ENCODE data around the gene DTX4.
A peak's percentile ranks its signal among the peaks of the same experiment; 100 is the strongest.

The DTX4 gene

DNA sequence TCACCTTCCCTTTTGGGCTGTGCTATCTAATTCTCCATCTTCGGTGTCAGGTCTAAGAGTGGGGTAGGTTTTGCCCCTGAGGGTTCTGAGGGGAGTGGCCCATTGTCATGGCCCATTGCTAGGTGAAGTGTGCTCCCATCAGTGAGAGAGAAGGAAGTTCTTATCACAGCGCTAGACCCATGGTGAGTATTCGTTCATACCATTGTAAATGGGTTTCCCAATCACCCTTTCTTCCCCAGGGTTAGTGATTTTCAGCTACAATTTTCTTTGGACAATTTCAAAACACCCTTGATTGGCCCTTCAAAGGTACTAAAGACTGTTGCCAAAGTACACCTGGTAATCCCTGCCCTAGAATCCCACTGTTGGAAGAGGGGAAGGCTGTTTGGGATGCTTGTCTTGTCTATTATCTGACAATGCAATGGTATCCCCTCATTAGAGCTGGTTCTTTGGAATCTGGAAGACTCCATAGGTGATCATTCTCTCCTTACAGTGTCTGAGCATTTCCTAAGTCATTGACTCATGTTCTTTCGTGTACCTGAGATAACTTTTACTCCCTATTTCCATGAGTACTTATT lies 20.6 kb downstream of the DTX4 start:
- DNase-seq = no peak

DNA sequence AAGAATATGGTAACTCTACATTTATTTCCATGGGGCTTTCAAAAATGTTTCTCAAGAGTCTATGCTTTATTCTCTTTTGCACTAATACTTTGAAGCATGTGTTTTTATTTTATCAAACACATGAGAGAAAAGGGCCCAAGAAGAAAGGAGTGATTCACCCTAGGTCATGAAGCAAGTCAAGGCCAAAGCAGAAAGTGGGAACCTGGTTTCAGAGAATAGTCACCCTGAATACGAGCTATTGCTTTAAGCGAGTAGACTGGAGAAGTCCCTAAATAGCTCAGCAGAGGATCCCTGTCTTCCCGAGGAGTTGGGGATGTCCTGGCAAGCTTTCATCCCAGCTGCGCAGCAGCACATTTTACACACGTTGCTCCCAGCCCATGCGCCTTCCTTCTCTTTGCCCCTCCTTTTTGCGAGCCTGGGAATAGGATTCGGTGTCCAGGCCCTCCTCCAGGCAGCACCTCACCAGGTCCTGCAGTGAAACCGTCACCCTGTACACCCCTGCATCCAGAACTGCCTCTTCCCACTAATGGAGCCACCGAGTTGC lies 21.7 kb downstream of the DTX4 start:
- no peak for DNase-seq

DNA sequence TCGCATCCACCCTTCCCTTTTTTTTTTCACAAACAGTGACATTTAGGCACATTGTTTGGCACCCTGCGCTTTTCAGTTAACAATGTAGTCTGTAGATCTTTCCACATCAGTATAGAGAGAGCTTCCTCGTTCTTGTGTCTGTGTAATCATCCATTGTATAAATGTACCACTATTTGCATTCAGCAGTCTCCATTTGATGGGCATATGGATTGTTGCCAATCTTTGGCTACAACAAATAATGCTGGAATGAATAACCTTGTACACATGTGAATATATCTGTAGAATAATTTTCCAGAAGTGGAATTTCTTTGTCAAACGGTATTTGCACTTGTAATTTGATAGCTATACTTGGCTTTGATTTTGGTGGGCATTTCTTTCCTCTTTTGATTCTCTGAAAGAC lies 23.7 kb downstream of the DTX4 start:
- DNase-seq = no peak

DNA sequence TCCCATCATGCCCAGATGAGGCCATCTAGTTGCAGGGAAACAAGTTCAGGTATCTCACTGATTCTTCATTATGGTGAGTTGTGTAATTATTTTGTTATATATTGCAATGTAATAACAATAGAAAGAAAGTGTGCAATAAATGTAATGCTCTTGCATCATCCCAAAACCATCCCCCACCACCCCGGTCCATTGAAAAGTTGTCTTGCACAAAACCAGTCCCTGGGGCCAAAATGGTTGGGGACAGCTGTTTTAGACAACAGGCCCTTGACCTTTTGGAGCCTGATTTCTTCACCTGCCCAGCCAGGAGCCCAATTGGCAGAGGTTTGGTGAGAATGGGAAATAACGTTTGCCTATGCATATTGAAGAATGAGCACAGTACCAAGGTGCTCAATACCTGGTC lies 24.8 kb downstream of the DTX4 start:
- no peak for DNase-seq

DNA sequence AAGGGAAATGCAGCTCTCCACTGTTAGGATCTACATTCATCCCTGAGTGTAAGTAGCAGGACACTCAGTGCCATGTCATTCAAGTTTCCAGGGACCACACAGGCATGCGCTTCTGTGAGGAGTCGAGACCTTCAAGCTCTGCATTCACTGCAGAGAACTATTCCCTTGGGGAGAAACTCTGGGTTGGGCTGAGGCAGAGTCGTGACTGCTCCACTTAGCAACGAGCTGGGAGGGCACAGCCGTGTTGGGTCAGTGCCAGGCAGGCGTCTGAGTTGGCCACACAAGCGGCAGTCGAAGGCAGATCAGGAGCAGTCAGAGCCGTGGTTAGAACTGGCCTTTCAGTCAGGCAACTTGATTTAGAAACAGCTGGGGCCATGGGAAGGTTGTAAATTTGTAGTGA lies 26.1 kb downstream of the DTX4 start:
- peak; percentile 88 for DNase-seq

DNA sequence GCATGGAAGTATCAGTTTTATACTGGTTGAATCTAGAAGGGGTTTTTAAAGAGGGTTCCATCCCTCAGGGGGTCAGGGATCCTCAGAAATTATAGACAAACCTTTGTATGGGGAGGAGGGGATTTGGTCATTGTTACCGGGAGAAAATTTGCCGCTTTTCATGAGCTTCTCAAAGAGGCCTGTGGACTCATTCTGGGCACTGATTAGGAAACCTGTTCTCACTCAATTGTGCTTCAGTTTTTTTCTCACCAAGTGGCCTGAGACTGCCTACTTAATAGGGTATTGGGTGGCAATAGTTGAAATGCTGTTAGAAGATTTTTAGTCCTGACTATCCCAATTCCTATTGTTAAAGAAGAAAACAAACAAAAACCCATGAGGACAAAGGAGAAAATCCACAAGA lies 26.8 kb downstream of the DTX4 start:
- DNase-seq = no peak

DNA sequence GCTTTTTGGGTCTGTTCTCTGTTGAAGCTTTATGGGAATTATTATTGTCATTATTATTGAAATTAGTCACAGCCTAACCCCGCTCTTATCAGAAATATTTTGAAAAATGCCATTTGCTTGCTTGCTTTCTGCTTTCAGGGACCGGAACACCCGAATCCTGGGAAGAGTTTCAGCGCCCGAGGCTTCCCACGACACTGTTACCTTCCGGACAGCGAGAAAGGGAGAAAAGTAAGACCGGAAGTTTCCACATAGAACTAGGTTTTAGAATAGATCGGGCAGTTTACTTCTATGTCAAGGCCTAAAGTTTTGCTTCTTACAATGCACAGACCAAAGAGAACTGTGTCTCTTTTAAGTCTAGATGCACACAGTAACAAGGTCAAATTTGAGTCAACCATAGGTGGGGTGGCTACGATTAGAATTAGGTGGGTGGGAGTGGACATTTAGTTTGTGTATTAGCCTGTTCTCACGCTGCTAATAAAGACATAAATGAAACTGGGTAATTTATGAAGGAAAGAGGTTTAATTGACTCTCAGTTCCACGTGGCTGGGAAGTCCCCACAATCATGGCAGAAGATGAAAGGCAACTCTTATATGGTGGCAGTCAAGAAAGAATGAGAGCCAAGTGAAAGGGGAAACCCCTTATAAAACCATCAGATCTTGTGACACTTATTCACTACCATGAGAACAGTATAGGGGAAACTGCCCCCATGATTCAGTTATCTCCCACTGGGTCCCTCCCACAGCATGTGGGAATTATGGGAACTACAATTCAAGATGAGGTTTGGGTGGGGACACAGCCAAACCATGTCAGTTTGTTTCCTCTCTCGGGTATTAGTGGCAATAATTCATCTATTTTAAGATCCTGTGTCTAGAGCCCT lies 27.9 kb downstream of the DTX4 start:
- no peak for DNase-seq

DNA sequence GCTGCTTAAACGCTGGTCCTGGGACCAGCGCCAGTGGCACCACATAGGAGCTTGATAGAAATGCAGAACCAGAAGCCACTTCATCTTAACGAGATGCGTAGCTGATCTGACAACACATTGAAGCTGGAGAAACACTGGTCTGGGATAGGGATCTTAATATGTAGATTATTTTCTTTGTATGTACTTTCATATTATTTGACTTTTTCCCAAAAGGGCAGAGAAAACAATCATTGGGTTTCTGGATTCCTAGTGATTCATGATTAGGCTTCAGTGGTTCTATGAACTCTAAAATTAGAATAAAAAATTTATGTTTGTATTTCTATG lies 28.5 kb downstream of the DTX4 start:
- no peak for DNase-seq

DNA sequence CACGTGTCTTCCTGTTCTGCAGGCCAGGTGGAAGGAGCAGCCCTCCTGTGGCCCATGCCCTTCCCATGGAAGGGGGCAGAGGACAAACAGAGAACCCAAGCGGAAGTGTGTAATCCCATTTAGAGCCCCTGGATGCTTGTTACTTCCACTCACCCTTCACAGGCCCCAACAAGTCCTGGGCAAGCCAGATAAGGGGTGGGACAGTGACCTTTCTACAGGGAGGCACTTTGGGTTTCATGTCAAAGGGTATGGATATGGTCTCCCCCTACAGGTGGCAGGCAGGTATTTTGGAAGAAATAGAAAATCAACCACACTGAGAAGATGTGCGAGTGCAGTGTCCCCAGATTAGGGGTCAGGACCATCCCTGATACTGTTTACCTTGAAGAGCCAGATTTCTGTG lies 29.4 kb downstream of the DTX4 start:
- DNase-seq = no peak

DNA sequence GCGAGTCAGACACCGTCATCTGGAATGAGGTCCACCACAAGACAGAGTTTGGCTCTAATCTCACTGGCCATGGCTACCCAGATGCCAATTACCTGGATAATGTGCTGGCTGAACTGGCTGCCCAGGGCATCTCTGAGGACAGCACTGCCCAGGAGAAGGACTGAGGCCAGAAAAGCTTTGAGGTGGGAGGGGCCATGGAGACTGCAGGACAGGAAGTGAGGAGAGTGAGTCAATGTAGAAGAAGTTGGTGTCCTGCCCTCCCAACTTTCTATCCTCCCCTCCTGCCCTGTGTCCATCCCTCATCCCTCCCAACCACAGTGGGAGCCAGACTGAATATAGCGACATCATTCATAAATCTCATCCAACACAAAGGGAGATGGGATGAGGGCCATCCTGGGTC lies 32.8 kb downstream of the DTX4 start:
- no peak for DNase-seq

DNA sequence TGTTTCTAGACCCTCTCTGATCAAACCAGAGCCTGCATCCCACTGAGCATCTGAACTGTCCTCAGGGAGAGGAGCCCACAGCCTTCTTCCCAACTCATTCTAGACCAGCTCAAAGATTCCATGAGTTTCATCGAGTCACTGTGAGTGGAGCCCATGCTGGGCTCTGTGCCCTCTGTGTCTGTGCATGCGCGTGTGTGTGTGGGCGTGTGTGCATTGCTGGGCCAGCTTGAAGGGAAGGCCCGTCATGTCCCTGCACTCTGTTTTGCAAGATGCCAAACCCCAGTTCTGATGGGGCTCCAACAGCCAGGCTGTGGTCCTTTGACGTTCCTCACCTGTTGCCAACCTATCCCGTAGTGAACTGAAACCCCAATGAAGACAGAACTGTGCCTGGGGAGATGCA lies 33.7 kb downstream of the DTX4 start:
- no peak for DNase-seq

DNA sequence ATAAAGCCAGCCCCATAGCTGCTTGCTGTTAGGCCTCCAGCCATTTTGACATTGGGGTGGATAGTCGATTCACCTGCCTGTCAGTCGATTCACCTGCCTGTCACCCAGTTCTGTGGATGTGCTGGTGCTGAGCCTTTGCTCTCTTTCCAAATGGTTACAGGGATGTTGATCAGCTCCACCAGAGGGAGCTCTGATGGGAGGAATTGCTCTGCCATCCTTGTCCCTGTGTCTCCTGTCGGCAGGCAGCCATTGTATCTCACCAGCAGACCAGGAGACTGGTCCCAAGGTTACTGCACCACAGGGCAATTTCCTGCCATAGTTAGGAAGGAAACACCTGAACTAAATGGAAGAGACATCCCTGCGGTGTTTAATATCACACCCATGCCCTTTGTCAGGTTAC lies 34.7 kb downstream of the DTX4 start:
- no peak for DNase-seq

DNA sequence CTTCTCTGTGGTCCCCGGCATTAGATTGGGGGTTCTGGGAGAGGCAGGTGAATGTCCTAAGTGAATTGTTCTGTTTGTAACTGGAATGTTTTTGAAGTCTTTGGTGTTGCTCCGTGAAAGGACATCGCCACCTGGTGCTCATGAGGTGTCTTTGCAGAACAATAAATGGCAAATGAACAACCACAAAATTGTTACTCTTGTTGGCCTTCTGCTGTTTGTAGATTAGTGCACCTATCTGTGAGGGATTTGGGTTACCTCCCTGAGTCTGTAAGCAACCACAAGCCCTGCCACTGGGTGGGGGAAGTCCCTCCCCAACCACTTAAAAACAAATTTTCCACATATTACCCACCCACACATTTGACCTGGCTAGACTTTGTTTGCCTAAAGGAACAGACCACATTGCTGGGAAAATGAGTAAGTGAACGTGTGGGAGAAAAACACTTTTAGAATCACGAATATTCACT lies 36.1 kb downstream of the DTX4 start:
- DNase-seq = no peak

DNA sequence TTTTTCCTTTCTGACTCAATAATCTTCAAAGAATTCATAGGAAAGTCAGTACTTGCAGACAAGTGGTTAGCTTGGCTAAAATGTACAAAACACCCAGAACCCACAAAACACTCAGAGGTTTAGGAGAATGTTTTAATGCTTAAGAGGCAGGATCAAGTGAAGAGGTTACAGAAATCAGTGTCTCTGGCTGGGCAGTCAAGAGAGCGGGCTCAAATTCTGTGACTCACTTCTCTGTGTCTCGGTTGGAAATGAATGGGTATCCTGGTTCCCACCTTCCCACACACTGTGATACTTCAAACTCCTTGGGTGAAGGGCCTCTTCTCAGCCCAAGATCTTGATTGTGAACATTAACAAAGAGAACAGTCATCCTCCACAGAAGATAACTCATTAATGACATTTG lies 37.0 kb downstream of the DTX4 start:
- no peak for DNase-seq

DNA sequence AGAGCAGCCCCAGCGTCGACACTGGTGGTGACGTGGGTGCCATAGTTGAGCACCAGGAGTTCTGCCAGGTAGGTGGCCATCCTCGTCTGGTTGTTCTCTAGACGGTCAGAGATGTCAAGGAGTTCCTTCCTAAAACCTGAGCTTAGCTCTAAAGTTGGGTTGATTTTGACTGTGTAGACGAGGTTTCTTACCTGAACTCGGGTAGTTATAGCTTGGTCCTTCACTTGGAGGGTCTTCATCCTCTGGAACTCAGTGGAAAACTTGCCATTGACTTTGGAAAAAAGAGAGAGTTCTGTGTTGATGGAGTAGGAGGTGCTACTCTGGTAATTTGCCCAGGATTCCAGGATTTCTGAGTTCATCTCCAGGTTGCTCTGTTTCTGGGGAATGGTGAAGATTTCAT lies 40.3 kb downstream of the DTX4 start:
- no peak for DNase-seq

DNA sequence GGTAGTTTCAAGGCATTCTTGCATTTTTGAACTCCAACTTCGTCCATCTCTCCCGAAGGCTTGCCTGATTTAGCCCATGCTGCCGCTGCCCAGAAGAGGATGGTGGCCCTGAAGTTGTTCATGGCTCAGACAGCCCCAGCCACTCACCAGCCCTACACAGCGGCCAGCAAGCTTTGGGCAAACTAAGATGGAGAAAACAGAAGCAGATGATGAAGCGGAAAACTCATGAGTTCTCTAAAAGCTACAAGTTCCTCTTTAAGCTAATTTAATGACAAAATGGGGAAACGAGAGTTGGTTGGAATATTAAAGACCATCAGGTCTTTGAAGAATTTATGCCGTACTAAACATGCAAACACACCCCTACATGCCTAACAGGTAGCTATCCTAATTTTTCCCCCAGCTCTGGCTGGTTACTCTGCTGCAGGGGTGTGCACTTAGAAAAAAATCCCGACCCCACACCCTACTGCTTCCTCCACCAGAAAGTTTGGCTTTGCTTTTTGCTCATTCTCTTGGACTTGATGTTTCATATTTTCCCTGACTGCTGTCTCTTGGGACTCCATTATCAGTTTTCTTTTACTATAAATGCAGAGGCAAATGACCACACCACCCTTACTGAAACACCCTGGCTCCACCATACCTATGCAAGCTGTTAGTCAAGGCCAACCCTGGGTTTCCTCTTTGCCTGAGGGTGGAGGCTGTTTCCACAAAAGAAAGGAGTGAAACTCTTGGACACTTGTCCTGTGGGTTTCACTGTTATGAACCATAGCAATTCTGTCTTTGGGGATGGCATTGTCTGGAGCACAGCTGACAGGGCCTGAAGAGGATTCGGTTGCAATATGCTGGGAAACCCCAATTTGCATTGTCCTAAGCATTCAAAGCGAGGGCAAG lies 41.1 kb downstream of the DTX4 start, which contains the start of gene MPEG1:
TSS of gene MPEG1 (minus strand) at position 184 of the 888 bp plus-strand sequence. CDS start at position 122, 62 bp downstream.
- no peak for DNase-seq

DNA sequence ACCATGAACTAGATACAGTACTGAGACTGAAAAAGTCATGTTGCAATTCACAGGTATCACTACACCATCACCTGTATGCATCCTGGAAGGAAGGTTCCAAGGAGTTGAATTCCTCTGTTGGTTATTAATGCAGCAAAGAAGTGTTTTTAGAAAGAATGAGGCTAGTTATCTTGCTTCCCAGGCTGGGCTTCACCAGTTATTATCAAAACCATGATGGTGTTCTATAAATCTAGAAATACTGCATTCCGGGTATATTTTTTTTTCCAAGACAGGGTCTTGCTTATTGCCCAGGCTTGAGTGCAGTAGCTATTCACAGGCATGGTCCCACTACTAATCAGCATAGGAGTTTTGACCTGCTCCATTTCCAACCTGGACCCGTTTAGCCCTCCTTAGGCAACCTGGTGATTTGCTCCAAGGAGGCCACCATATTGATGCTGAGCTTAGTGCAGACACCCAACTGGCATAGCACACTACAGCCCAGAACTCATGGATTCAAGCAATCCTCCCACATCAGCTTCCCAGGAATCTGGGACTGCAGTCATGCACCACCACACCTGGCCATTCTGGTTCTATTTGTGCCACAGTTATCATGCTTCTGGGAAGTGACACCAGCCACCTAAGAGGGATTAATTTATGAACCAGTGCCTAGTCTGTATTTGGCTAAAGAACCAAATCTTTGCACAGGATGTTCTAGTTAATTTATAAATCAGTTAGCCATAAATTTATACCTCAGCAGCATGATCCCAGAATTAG lies 42.4 kb downstream of the DTX4 start:
- DNase-seq = no peak

DNA sequence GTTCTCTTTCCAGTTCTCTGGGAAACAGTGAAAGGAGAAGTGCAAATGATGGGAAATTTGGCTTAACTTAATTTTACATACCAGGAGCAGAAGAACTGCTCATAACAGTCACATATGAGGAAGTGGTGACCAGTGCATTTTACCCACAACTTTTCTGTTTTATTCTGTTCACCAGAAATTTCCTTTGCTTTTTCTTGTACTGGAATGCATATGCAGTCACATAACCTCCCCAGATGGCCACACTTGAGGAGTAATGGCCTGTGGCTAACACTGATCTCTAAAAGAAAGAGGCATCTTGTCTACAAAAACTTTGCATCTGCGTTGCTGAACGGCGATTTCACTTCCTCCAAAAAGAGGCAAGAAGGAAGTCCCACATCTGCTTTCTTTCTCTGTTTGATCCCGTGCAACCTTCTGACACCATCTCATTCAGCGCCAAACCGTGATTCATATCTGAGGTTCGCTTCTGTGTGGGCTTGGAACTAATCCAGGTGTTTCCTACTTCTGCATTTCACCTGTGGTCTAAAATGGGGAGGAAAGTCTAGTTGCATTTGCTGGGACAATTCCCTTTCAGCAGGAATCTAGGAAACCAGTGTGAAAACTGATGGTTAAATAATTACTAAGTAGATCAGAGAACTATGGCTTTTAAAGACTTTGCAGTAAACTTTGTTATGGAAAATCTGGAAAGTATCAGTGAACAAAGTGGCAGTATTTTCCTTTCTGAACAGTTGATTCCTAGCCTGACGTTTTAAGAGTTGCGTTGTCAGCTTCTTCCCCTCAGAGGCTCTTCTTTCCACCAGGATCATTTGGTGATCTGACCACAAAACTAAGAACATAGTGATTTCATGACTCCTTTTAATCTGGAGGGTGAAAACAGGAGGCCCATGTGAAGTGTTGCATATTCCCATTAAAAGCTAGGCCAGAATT lies 45.0 kb downstream of the DTX4 start:
- no peak for DNase-seq

DNA sequence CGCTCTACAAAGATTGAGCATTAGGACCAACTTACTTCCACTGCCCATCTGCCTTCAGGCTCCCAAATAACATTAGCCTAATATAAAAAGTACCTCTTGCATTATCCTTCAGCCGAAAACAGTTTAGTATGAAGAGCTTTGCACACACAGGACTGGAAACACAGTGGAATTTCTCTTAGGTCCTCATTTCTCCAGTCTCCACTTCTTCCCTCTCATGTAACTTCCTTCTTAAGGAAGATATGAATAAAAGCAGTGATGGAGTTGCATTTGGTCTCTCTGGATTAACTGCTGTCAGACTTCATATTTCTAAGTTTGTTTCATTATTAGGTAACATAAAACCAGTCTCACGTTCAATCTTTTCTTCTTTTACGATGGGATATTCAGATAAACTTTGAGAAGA lies 46.4 kb downstream of the DTX4 start:
- DNase-seq = no peak

DNA sequence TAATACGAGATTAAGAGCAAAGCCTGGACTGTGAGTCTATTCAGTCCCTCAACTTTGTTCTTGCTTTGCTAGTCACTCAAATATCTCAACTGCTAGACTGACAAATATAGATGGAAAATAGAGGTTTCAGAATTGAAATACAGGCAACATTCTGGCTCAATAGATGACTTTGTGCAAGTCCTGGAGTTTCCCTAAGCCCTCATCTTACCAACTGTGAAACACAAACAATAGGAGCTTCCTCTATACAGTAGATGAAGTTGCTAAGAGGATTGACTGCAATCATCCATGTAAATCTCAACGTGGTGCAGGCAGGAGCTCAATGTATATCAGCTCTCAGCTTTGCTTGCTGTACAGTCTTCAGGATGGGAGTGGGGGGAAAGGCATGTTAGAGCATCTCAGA lies 47.0 kb downstream of the DTX4 start:
- no peak for DNase-seq

DNA sequence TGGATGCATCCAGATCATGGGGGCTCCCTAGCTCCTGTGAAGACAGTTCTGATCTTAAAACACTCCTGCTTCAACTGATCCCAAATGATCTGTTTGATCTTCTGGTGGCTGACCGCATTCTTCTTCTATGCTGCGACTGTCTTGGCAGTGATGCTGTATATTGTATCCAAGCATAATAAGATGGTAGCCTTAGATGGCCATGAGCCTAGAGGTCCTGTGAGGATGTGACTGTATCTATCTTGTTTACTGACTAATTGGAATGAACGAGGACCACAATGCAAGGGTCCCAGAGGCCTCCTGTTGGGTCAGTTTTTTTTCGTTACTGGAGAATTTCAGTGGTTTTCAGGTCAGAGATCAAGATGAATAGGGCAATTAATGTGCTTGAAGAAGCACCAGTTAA lies 47.9 kb downstream of the DTX4 start:
- DNase-seq = no peak

DNA sequence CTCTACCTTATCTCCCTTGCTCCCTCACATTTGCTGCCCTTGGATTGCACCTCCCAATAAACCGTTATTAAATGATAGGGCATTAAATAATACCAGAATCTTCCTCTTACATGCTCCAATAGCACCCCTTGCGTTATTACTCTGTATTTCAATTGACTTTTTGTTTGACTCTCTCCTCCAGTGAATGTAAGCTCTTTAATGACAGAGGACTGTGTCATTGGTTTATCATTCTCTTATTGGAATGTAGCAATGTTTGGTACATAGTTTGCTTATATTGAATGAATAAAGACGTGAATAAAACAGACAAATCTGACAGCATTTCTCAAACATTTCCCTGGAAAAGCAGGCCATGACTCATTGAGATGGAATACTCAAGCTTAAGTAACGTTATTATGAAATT lies 49.5 kb downstream of the DTX4 start:
- no peak for DNase-seq

Measured in left hindlimb (tissue), 1 donor.